Measurements from ENCODE around the gene SNN.

GRCh38 chr16:11627822-11628457, 40.3 kb upstream of the SNN start:
- TF ChIP-seq POLR2A (IDR thresholded peaks at IDR 0.05) (no peak), POLR2AphosphoS5 (IDR thresholded peaks at IDR 0.05) (peak in 2 of 3 donors; percentile 41 to 58)
- TF ChIP-seq, protein P1, sequence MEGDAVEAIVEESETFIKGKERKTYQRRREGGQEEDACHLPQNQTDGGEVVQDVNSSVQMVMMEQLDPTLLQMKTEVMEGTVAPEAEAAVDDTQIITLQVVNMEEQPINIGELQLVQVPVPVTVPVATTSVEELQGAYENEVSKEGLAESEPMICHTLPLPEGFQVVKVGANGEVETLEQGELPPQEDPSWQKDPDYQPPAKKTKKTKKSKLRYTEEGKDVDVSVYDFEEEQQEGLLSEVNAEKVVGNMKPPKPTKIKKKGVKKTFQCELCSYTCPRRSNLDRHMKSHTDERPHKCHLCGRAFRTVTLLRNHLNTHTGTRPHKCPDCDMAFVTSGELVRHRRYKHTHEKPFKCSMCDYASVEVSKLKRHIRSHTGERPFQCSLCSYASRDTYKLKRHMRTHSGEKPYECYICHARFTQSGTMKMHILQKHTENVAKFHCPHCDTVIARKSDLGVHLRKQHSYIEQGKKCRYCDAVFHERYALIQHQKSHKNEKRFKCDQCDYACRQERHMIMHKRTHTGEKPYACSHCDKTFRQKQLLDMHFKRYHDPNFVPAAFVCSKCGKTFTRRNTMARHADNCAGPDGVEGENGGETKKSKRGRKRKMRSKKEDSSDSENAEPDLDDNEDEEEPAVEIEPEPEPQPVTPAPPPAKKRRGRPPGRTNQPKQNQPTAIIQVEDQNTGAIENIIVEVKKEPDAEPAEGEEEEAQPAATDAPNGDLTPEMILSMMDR (IDR thresholded peaks at IDR 0.05), result no peak

Data from breast epithelium (tissue), 3 donors.